ENCODE measurements around the gene G6PC3. TPM values are rescaled to one million over a fixed set of nuclear protein-coding genes. Genes with fewer than 3 reads are reported as not detected.

The G6PC3 gene
- total RNA-seq, 1 donor from 2014 or later = 42.4 TPM

- H3K4me3 ChIP-seq (ENCODE audit: low read depth, low read length) = no peak overlapping the region
- DNase-seq (ENCODE audit: low read depth) = no peak
- TF ChIP-seq CTCF (conservative IDR thresholded peaks at IDR 0.05; ENCODE audit: low read depth, low read length) = no peak
Measured at GRCh38 chr17:44109312-44109630, 38.7 kb downstream of the G6PC3 start.

GRCh38 chr17:44110011-44110686, 39.6 kb downstream of the G6PC3 start:
- no peak for TF ChIP-seq CTCF (conservative IDR thresholded peaks at IDR 0.05; ENCODE audit: low read depth, low read length)
- DNase-seq (ENCODE audit: low read depth) = no peak
- H3K4me3 ChIP-seq (ENCODE audit: low read depth, low read length) = no peak overlapping the region

- no peak for DNase-seq (ENCODE audit: low read depth)
- no peak overlapping the region for H3K4me3 ChIP-seq (ENCODE audit: low read depth, low read length)
- TF ChIP-seq CTCF (conservative IDR thresholded peaks at IDR 0.05; ENCODE audit: low read depth, low read length) = no peak
Measured at GRCh38 chr17:44110823-44111633, 40.5 kb downstream of the G6PC3 start.

GRCh38 chr17:44111777-44112176, 41.2 kb downstream of the G6PC3 start:
- no peak for TF ChIP-seq CTCF (conservative IDR thresholded peaks at IDR 0.05; ENCODE audit: low read depth, low read length)
- no peak for DNase-seq (ENCODE audit: low read depth)
- no peak overlapping the region for H3K4me3 ChIP-seq (ENCODE audit: low read depth, low read length)

GRCh38 chr17:44112284-44113280, 42.0 kb downstream of the G6PC3 start:
- H3K4me3 ChIP-seq (ENCODE audit: low read depth, low read length) = no peak overlapping the region
- no peak for DNase-seq (ENCODE audit: low read depth)
- no peak for TF ChIP-seq CTCF (conservative IDR thresholded peaks at IDR 0.05; ENCODE audit: low read depth, low read length)

- no peak for DNase-seq (ENCODE audit: low read depth)
- no peak for TF ChIP-seq CTCF (conservative IDR thresholded peaks at IDR 0.05; ENCODE audit: low read depth, low read length)
- no peak overlapping the region for H3K4me3 ChIP-seq (ENCODE audit: low read depth, low read length)
Measured at GRCh38 chr17:44113382-44113781, 42.8 kb downstream of the G6PC3 start.

All from epithelial cell of proximal tubule (primary cell).